Ovary (tissue), 9 donors: ENCODE data around the gene INPP5E. TPM values are rescaled to one million over a fixed set of nuclear protein-coding genes. Genes with fewer than 3 reads are reported as not detected.

Experiments used
- DNase-seq, 5 donors: peaks; one replicate each; pipeline ENCODE4 v3.0.0-alpha.2; 2019 to 2020
- H3K27ac ChIP-seq, 2 donors: fragments of 200-600 bp; one replicate each; pipeline versions ENCODE4 v1.5.1 to v1.8.0; 2019 to 2022
- H3K27me3 ChIP-seq: fragments of 200-600 bp; one replicate; pipeline ENCODE4 v1.8.0; 2022
- H3K36me3 ChIP-seq: fragments of 200-600 bp; sonication (generic); one replicate; pipeline ENCODE4 v1.5.1; 2019
- H3K4me1 ChIP-seq: one replicate; pipeline ENCODE4 v1.8.1; 2013; ENCODE audit warnings: mild to moderate bottlenecking, moderate library complexity; ENCODE audit not compliant: insufficient read depth
- H3K4me3 ChIP-seq: fragments of 200-600 bp; sonication (generic); one replicate; pipeline ENCODE4 v1.5.1; 2017
- H3K9me3 ChIP-seq, 2 donors: fragments of 200-600 bp in 1 of 2; sonication (generic) in 1 of 2; one replicate each; pipeline versions ENCODE4 v1.5.1 to v1.8.1; 2013 to 2019; ENCODE audit warnings: mild to moderate bottlenecking in 1 of 2, moderate library complexity in 1 of 2
- EP300 ChIP-seq: sonication (generic); formaldehyde crosslinking; IDR thresholded peaks from one replicate; pipeline ENCODE4 v1.6.1; 2017; ENCODE audit warnings: antibody characterized with exemption
- POLR2A ChIP-seq: fragments of 450-650 bp; IDR thresholded peaks from one replicate; pipeline ENCODE4 v1.6.1; 2017; ENCODE audit warnings: antibody characterized with exemption, mild to moderate bottlenecking, moderate library complexity
- WGBS, 3 donors: extraction: QIAGEN DNeasy Blood & Tissue Kit in 1 of 3; methylation state at CpG; one replicate each; pipeline versions ENCODE4 v1.1.5 to v1.1.7; 2013 to 2017; 5-methylcytosine and 5-hydroxymethylcytosine counted together
- intact Hi-C, 4 donors: fragments of 100-400 bp; cut with DNase I; formaldehyde crosslinking; loops; one replicate each; pipeline versions ENCODE4 v1.11.0 to v1.15.1; 2022 to 2023
- polyA plus RNA-seq, 2 donors: library from polyadenylated mRNA; stranded (reverse); fragments of 200-250 nt in 1 of 2; fragments of 350-450 nt in 1 of 2; fragmentation: Illumina TruSeq in 1 of 2; extraction: RNeasy Lipid Tissue Mini Kit (QIAGEN cat#74804) in 1 of 2; gene quantifications; one replicate each; pipeline ENCODE4 v1.2.3, GENCODE V29; 2013 to 2014
- total RNA-seq, 7 donors: library from RNA; depleted of rRNA in 2 of 7; stranded (reverse); fragments of >200 nt in 2 of 7; fragmentation: NEBNext Ultra II Directional in 3 of 7; extraction: Animal tissue kit (Norgen Biotek cat#: 25700) in 3 of 7; gene quantifications; one replicate each; pipeline versions ENCODE4 v1.1.0 to v1.2.4, GENCODE V29; 2016 to 2023
- TF ChIP-seq, protein P1 (sequence below), 3 donors: fragments of 450-650 bp in 2 of 3; fragments of 200-600 bp in 1 of 3; IDR thresholded peaks; one replicate each; pipeline versions ENCODE4 v1.5.1 to v1.8.0; 2016 to 2022; ENCODE audit warnings: antibody characterized with exemption in 3 of 3, mild to moderate bottlenecking in 1 of 3
- donor health status: DM: no; HTN: no; CAD: no; lungs with moderate emphysema.
- donor health status: DM: no; HTN: no; CAD: no.
- donor health status: Bipolar disorder and iron deficiency.
- donor health status: DM: yes; HTN: yes; CAD: no.
- donor health status: DM: no; HTN: no; CAD: no.
- donor health status: DM: yes; HTN: yes; CAD: no.

Gene INPP5E
- total and polyA plus RNA-seq, 9 donors: 3.4 to 18.5 (median 15.0) TPM

GRCh38 chr9:136459425-136459824 lies 19.8 kb upstream of the INPP5E start:
- intact Hi-C loops: no loop called here
- Histone ChIP-seq H3K36me3 (no peaks in the 10 kb centered on the region), H3K9me3 (no peaks in the 10 kb centered on the region), H3K4me3 (no peak overlapping the region), H3K27ac (no peak overlapping the region), H3K4me1 (no peaks in the 10 kb centered on the region), H3K27me3 (no peaks in the 10 kb centered on the region)
- TF ChIP-seq EP300: no peak
- TF ChIP-seq POLR2A: no peak
- TF ChIP-seq, protein P1, sequence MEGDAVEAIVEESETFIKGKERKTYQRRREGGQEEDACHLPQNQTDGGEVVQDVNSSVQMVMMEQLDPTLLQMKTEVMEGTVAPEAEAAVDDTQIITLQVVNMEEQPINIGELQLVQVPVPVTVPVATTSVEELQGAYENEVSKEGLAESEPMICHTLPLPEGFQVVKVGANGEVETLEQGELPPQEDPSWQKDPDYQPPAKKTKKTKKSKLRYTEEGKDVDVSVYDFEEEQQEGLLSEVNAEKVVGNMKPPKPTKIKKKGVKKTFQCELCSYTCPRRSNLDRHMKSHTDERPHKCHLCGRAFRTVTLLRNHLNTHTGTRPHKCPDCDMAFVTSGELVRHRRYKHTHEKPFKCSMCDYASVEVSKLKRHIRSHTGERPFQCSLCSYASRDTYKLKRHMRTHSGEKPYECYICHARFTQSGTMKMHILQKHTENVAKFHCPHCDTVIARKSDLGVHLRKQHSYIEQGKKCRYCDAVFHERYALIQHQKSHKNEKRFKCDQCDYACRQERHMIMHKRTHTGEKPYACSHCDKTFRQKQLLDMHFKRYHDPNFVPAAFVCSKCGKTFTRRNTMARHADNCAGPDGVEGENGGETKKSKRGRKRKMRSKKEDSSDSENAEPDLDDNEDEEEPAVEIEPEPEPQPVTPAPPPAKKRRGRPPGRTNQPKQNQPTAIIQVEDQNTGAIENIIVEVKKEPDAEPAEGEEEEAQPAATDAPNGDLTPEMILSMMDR (IDR thresholded peaks at IDR 0.05): no peak
- no peak for DNase-seq
- WGBS, 3 donors: 89 to 93% (median 90%) methylated on average over 28 of the region's 28 CpGs

GRCh38 chr9:136457326-136457725 lies 17.7 kb upstream of the INPP5E start:
- Histone ChIP-seq H3K9me3 (no peaks in the 10 kb centered on the region), H3K27me3 (no peaks in the 10 kb centered on the region), H3K36me3 (no peaks in the 10 kb centered on the region), H3K4me3 (no peak overlapping the region), H3K27ac (no peak overlapping the region), H3K4me1 (no peaks in the 10 kb centered on the region)
- DNase-seq: no peak
- no peak for TF ChIP-seq EP300
- TF ChIP-seq, protein P1 (IDR thresholded peaks at IDR 0.05): no peak
- TF ChIP-seq POLR2A: no peak
- WGBS, 3 donors: 92 to 94% (median 93%) methylated on average over 23 to 24 of the region's 24 CpGs
- intact Hi-C loops: no loop called here

- H3K27me3 ChIP-seq: no peaks in the 10 kb centered on the region
- H3K36me3 ChIP-seq: no peaks in the 10 kb centered on the region
- DNase-seq: no peak
- 72 to 78% (median 77%) methylated on average over 9 of the region's 9 CpGs for WGBS, 3 donors
- H3K4me1 ChIP-seq: no peaks in the 10 kb centered on the region
- intact Hi-C loops: no loop called here
- no peaks in the 10 kb centered on the region for H3K9me3 ChIP-seq
- no peak for TF ChIP-seq POLR2A
- no peak for TF ChIP-seq EP300
- TF ChIP-seq, protein P1 (IDR thresholded peaks at IDR 0.05): no peak
- H3K27ac ChIP-seq: no peak overlapping the region
- H3K4me3 ChIP-seq: no peak overlapping the region
Observed at GRCh38 chr9:136456258-136456657, 16.6 kb upstream of the INPP5E start.

GRCh38 chr9:136455043-136456002 lies 15.7 kb upstream of the INPP5E start:
- no peak for DNase-seq
- intact Hi-C loops: no loop called here
- Histone ChIP-seq H3K4me1 (no peaks in the 10 kb centered on the region), H3K27ac (no peak overlapping the region), H3K36me3 (no peaks in the 10 kb centered on the region), H3K9me3 (no peaks in the 10 kb centered on the region), H3K4me3 (no peak overlapping the region), H3K27me3 (no peaks in the 10 kb centered on the region)
- TF ChIP-seq POLR2A (no peak), EP300 (no peak)
- TF ChIP-seq, protein P1 (IDR thresholded peaks at IDR 0.05): no peak
- whole genome bisulfite sequencing, 3 donors: 88 to 92% (median 89%) methylated on average over 32 to 43 of the region's 43 CpGs
